ENCODE measurements around the gene PPP1R37.

Gene PPP1R37

DNA sequence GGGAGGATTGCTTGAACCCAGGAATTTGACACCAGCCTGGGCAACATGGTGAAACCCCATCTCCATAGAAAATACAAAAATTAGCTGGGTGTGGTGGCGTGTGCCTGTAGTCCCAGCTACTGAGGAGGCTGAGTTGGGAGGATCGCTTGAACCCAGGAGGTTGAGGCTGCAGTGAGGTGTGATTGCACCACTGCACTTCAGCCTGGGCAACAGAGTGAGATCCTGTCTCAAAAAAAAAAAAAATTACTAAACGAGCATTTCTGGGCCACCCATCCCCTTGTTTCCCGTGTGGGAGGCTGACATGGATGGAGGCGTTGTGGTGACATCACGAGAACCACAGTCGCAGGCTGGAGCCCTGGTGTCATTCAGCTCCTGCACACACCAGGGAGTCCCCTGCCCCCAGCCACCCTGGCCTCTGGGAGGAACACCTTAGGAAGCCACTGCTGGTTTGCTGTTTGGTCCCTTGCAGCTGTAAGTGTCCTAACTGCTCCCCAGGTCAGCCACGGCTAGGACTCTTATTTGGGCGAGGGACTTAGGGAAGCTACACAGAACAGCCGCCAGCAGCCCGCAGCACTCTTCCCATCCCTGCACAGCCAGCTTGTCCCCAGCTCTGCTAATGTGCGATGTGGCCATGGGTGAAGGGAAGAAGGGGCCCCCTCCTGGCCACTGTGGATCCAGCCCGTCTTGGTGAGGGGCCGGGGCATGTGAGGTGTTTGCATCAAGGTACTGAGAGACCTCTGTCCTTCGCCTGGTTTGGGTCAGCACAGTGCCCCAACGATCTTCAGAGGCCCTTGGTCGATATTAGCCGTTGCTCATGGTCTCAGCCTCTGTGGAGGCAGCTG is 55.1 kb downstream of the PPP1R37 start:
- Histone ChIP-seq H2BK12ac (ENCODE audit: low read length) (no peak overlapping the region), H2BK120ac (ENCODE audit: low read depth, low read length) (no peak overlapping the region), H3K4me1 (ENCODE audit: control insufficient read depth in 2 of 2, insufficient read depth in 1 of 2, low read depth in 1 of 2, low read length in 2 of 2) (peaks cover 0 to 4% of the 10 kb centered on the region in 2 donors), H3K23ac (ENCODE audit: low read depth, low read length, poor library complexity) (no peak overlapping the region), H3K79me1 (ENCODE audit: low read depth, low read length) (peaks cover 7% of the 10 kb centered on the region), H4K91ac (ENCODE audit: low read depth, low read length, poor library complexity) (no peak overlapping the region), H3K4me2 (ENCODE audit: insufficient read depth, low read length, poor library complexity, severe bottlenecking) (no peak overlapping the region), H3K9me3 (replicated peaks in 1 of 2; ENCODE audit: control insufficient read depth in 2 of 2, insufficient read depth in 1 of 2, low read depth in 1 of 2, low read length in 2 of 2) (peaks cover 0 to 8% of the 10 kb centered on the region in 2 donors), H3K27me3 (ENCODE audit: control insufficient read depth in 3 of 3, insufficient read depth in 3 of 3, low read depth in 1 of 3, low read length in 3 of 3) (peaks cover 0 to 21% (median 9%) of the 10 kb centered on the region in 3 experiments), H4K8ac (ENCODE audit: low read depth, low read length) (no peak overlapping the region), H3K14ac (ENCODE audit: low read length) (no peak overlapping the region), H2BK5ac (ENCODE audit: low read length) (no peak overlapping the region), H3K36me3 (replicated peaks in 1 of 2; ENCODE audit: control insufficient read depth in 2 of 2, insufficient read depth in 2 of 2, low read length in 2 of 2) (peaks cover 11 to 52% of the 10 kb centered on the region in 2 donors), H3K27ac (replicated peaks; ENCODE audit: low read length) (no peak overlapping the region), H2BK15ac (ENCODE audit: low read length) (no peak overlapping the region), H2AFZ (ENCODE audit: low read length) (no peak overlapping the region), H2AK5ac (ENCODE audit: low read depth, low read length) (no peak overlapping the region), H3K9ac (ENCODE audit: low read depth, low read length, poor library complexity) (no peak overlapping the region), H3K4ac (ENCODE audit: low read length) (no peak overlapping the region), H3K4me3 (ENCODE audit: low read length in 2 of 2) (no peak overlapping the region), H3K18ac (ENCODE audit: low read length) (peak overlapping the region; percentile 57)
- WGBS, 2 donors (ENCODE audit: extremely low coverage in 2 of 2, insufficient read length in 2 of 2, insufficient replicate concordance in 1 of 2), result no CpG with 5 or more reads among the region's 18 CpGs
- no peak for DNase-seq (ENCODE audit: low spot score)

GRCh38 chr19:45149129-45149528 is 56.1 kb downstream of the PPP1R37 start:
- H3K14ac ChIP-seq (ENCODE audit: low read length), result no peak overlapping the region
- peaks cover 0 to 11% of the 10 kb centered on the region in 2 donors for H3K4me1 ChIP-seq (ENCODE audit: control insufficient read depth in 2 of 2, insufficient read depth in 1 of 2, low read depth in 1 of 2, low read length in 2 of 2)
- H3K9me3 ChIP-seq (replicated peaks in 1 of 2; ENCODE audit: control insufficient read depth in 2 of 2, insufficient read depth in 1 of 2, low read depth in 1 of 2, low read length in 2 of 2), result peaks cover 0 to 10% of the 10 kb centered on the region in 2 donors
- no peak overlapping the region for H2BK120ac ChIP-seq (ENCODE audit: low read depth, low read length)
- no peak overlapping the region for H2AFZ ChIP-seq (ENCODE audit: low read length)
- peaks cover 6 to 45% of the 10 kb centered on the region in 2 donors for H3K36me3 ChIP-seq (replicated peaks in 1 of 2; ENCODE audit: control insufficient read depth in 2 of 2, insufficient read depth in 2 of 2, low read length in 2 of 2)
- no peak overlapping the region for H2BK12ac ChIP-seq (ENCODE audit: low read length)
- H3K4me3 ChIP-seq (ENCODE audit: low read length in 2 of 2), result no peak overlapping the region
- no peak overlapping the region for H3K9ac ChIP-seq (ENCODE audit: low read depth, low read length, poor library complexity)
- H3K4me2 ChIP-seq (ENCODE audit: insufficient read depth, low read length, poor library complexity, severe bottlenecking), result no peak overlapping the region
- no CpG with 5 or more reads among the region's 9 CpGs for WGBS, 2 donors (ENCODE audit: extremely low coverage in 2 of 2, insufficient read length in 2 of 2, insufficient replicate concordance in 1 of 2)
- no peak overlapping the region for H3K4ac ChIP-seq (ENCODE audit: low read length)
- no peak overlapping the region for H2BK15ac ChIP-seq (ENCODE audit: low read length)
- no peak overlapping the region for H4K8ac ChIP-seq (ENCODE audit: low read depth, low read length)
- H3K79me1 ChIP-seq (ENCODE audit: low read depth, low read length), result peaks cover 8% of the 10 kb centered on the region
- H3K18ac ChIP-seq (ENCODE audit: low read length), result no peak overlapping the region
- H2BK5ac ChIP-seq (ENCODE audit: low read length), result no peak overlapping the region
- no peak overlapping the region for H3K27ac ChIP-seq (replicated peaks; ENCODE audit: low read length)
- no peak overlapping the region for H2AK5ac ChIP-seq (ENCODE audit: low read depth, low read length)
- DNase-seq (ENCODE audit: low spot score), result no peak
- no peak overlapping the region for H3K23ac ChIP-seq (ENCODE audit: low read depth, low read length, poor library complexity)
- no peak overlapping the region for H4K91ac ChIP-seq (ENCODE audit: low read depth, low read length, poor library complexity)
- peaks cover 0 to 31% (median 14%) of the 10 kb centered on the region in 3 experiments for H3K27me3 ChIP-seq (ENCODE audit: control insufficient read depth in 3 of 3, insufficient read depth in 3 of 3, low read depth in 1 of 3, low read length in 3 of 3)

DNA sequence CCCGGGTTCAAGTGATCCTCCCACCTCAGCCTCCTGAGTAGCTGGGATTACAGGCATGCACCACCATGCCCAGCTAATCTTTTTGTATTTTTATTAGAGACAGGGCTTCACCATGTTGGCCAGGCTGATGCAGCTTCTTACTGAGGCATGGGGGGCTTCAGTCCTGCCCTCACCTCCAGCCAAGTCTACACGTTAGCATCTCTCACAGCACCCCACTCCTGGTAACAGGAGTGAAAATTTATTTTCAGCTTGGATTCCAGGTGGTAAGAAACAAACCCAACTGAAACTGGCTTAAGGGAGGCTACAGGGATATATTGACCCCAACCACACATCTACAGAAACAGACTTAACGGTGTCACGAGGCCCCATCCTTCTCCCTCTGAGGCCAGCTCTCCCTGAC is 57.2 kb downstream of the PPP1R37 start:
- Histone ChIP-seq H3K4me3 (ENCODE audit: low read length in 2 of 2) (no peak overlapping the region), H3K23ac (ENCODE audit: low read depth, low read length, poor library complexity) (no peak overlapping the region), H3K4ac (ENCODE audit: low read length) (no peak overlapping the region), H3K9me3 (replicated peaks in 1 of 2; ENCODE audit: control insufficient read depth in 2 of 2, insufficient read depth in 1 of 2, low read depth in 1 of 2, low read length in 2 of 2) (peaks cover 0 to 10% of the 10 kb centered on the region in 2 donors), H2BK15ac (ENCODE audit: low read length) (no peak overlapping the region), H2AK5ac (ENCODE audit: low read depth, low read length) (no peak overlapping the region), H2BK120ac (ENCODE audit: low read depth, low read length) (no peak overlapping the region), H3K18ac (ENCODE audit: low read length) (no peak overlapping the region), H4K8ac (ENCODE audit: low read depth, low read length) (no peak overlapping the region), H3K9ac (ENCODE audit: low read depth, low read length, poor library complexity) (no peak overlapping the region), H3K27me3 (ENCODE audit: control insufficient read depth in 3 of 3, insufficient read depth in 3 of 3, low read depth in 1 of 3, low read length in 3 of 3) (peaks cover 0 to 35% (median 14%) of the 10 kb centered on the region in 3 experiments), H2BK5ac (ENCODE audit: low read length) (peak overlapping the region; percentile 29), H2AFZ (ENCODE audit: low read length) (no peak overlapping the region), H3K4me1 (ENCODE audit: control insufficient read depth in 2 of 2, insufficient read depth in 1 of 2, low read depth in 1 of 2, low read length in 2 of 2) (peaks cover 0 to 13% of the 10 kb centered on the region in 2 donors), H2BK12ac (ENCODE audit: low read length) (no peak overlapping the region), H4K91ac (ENCODE audit: low read depth, low read length, poor library complexity) (no peak overlapping the region), H3K14ac (ENCODE audit: low read length) (no peak overlapping the region), H3K4me2 (ENCODE audit: insufficient read depth, low read length, poor library complexity, severe bottlenecking) (no peak overlapping the region), H3K79me1 (ENCODE audit: low read depth, low read length) (peaks cover 4% of the 10 kb centered on the region), H3K36me3 (replicated peaks in 1 of 2; ENCODE audit: control insufficient read depth in 2 of 2, insufficient read depth in 2 of 2, low read length in 2 of 2) (peaks cover 6 to 34% of the 10 kb centered on the region in 2 donors), H3K27ac (replicated peaks; ENCODE audit: low read length) (no peak overlapping the region)
- DNase-seq (ENCODE audit: low spot score), result no peak
- no CpG with 5 or more reads among the region's 4 CpGs for WGBS, 2 donors (ENCODE audit: extremely low coverage in 2 of 2, insufficient read length in 2 of 2, insufficient replicate concordance in 1 of 2)

GRCh38 chr19:45150751-45151281 is 57.8 kb downstream of the PPP1R37 start:
- peaks cover 0 to 35% (median 14%) of the 10 kb centered on the region in 3 experiments for H3K27me3 ChIP-seq (ENCODE audit: control insufficient read depth in 3 of 3, insufficient read depth in 3 of 3, low read depth in 1 of 3, low read length in 3 of 3)
- no peak overlapping the region for H3K4ac ChIP-seq (ENCODE audit: low read length)
- peak overlapping the region; percentile 29 for H2BK5ac ChIP-seq (ENCODE audit: low read length)
- H3K4me1 ChIP-seq (ENCODE audit: control insufficient read depth in 2 of 2, insufficient read depth in 1 of 2, low read depth in 1 of 2, low read length in 2 of 2), result peaks cover 0 to 13% of the 10 kb centered on the region in 2 donors
- no CpG with 5 or more reads among the region's 4 CpGs for WGBS, 2 donors (ENCODE audit: extremely low coverage in 2 of 2, insufficient read length in 2 of 2, insufficient replicate concordance in 1 of 2)
- H2BK120ac ChIP-seq (ENCODE audit: low read depth, low read length), result no peak overlapping the region
- H3K14ac ChIP-seq (ENCODE audit: low read length), result no peak overlapping the region
- H2BK15ac ChIP-seq (ENCODE audit: low read length), result no peak overlapping the region
- no peak overlapping the region for H3K18ac ChIP-seq (ENCODE audit: low read length)
- DNase-seq (ENCODE audit: low spot score), result no peak
- peak overlapping the region; percentile 17 for H2AK5ac ChIP-seq (ENCODE audit: low read depth, low read length)
- H3K4me3 ChIP-seq (ENCODE audit: low read length in 2 of 2), result no peak overlapping the region
- peaks cover 0 to 10% of the 10 kb centered on the region in 2 donors for H3K9me3 ChIP-seq (replicated peaks in 1 of 2; ENCODE audit: control insufficient read depth in 2 of 2, insufficient read depth in 1 of 2, low read depth in 1 of 2, low read length in 2 of 2)
- no peak overlapping the region for H2AFZ ChIP-seq (ENCODE audit: low read length)
- H3K23ac ChIP-seq (ENCODE audit: low read depth, low read length, poor library complexity), result no peak overlapping the region
- H3K36me3 ChIP-seq (replicated peaks in 1 of 2; ENCODE audit: control insufficient read depth in 2 of 2, insufficient read depth in 2 of 2, low read length in 2 of 2), result peaks cover 6 to 30% of the 10 kb centered on the region in 2 donors
- no peak overlapping the region for H4K8ac ChIP-seq (ENCODE audit: low read depth, low read length)
- no peak overlapping the region for H3K27ac ChIP-seq (replicated peaks; ENCODE audit: low read length)
- H3K4me2 ChIP-seq (ENCODE audit: insufficient read depth, low read length, poor library complexity, severe bottlenecking), result no peak overlapping the region
- no peak overlapping the region for H4K91ac ChIP-seq (ENCODE audit: low read depth, low read length, poor library complexity)
- H3K9ac ChIP-seq (ENCODE audit: low read depth, low read length, poor library complexity), result no peak overlapping the region
- H2BK12ac ChIP-seq (ENCODE audit: low read length), result no peak overlapping the region
- H3K79me1 ChIP-seq (ENCODE audit: low read depth, low read length), result peaks cover 4% of the 10 kb centered on the region
